HG02588 (cell line): Measurements from ENCODE around the gene GNG12.

Experiments
- ATAC-seq: cut with Tn5 transposase; IDR thresholded peaks from one replicate; pipeline ENCODE4 v1.9.1; 2021; ENCODE audit warnings: mild to moderate bottlenecking, moderate library complexity; ENCODE audit not compliant: unreplicated experiment

Gene GNG12

DNA sequence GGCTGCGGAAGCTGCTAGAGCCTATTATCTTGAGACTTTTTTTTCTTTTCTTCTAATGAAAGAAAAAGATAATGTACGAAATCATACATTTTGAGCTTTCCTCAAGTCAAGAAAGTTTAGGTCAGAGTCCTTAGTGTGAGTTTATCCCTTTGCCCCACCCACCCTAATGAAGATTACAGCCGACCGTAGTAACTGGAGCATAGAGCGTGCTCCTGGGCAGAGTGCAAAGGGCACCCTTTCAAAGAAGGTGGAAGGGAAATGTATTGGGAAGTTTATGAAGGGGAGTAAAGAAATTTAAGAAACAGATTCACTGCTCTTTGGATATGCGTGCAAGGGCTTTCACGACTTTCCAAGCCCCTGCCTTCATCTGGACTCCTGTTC lies 17.2 kb downstream of the GNG12 start:
- ATAC-seq = no peak

DNA sequence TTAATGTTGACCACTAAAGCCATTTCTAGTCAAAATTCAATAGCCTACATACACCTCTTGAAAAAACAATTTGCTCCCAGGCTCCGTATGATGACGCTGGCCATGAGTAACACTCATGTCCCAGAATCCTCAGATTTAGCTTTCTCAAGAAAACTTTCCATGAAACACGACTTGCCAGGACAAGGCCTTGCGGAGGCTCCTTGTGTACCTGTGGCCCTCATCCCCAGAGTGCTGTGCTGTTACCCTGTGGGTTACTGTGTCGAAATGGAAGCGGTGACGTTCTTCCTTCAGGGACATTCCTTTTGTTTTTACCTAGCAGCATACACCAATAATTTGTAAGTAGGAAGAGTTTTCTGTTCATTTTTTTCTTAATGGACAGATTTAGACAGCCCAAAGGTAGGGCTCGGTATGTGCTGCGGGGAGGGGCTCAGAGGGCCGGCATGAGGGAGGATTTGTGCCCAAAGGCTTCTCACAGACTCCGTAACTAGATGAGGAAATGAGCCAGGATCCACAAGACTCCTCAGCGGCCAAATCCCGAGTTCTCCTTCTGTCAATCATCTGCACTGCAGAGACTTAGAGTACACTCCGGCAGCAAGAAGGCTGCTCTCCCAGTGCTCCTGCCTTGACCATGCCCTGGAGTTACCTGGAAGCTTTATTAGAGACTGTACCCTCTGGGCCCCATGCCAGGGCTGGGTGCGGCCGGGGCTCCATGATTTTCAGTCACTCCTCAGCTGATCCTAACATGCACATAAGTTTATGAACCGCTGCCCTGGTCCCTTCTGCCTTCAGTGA lies 17.8 kb downstream of the GNG12 start:
- ATAC-seq = no peak

DNA sequence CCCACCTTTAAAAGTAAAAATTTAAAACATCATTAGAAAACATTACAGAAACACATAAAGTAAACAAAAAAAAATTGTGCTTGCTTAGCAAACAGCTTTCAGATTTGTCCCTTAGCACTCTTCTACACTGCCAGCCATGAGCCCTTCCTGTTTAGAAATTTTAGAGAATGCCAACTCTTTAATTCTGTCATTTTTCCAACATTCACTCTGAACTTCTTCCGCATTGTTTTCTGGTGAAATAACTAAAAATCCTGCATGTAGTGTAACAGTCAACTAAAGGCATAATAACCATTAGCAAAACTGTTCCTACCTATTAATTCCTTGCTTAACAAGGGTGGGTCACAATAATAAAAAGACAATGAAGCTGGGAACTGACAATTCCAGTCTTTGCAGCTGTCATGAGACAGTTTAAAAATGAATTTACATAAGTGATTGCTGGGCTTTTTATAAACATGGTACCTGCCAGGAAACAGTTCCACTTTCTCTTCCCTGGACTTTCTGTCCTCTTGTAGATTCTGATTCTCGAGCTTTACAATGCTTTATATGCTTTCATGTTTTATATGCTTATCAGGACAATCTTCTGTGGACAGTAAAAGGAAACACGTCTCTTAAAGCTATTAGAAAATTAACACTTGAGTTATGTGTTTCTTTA lies 19.0 kb downstream of the GNG12 start:
- no peak for ATAC-seq

DNA sequence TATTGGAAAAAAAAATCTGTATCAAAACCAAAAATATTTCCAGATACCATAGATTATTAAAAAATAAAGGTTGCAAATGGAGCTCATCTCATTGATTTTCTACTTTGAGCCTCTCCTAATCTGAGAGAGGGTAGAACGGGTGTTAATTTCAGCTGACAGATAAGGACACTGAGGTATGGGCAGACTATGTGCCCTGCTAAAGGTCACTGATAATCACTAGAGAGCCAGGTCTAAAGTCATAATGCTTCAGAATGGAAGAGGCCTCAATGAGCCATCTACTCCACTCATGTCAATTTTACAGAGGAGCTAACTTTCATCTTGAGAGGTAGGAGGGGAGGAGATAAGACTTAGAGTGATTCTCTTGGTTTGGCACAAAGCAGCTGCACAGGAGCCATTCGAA lies 21.0 kb downstream of the GNG12 start:
- ATAC-seq = no peak

DNA sequence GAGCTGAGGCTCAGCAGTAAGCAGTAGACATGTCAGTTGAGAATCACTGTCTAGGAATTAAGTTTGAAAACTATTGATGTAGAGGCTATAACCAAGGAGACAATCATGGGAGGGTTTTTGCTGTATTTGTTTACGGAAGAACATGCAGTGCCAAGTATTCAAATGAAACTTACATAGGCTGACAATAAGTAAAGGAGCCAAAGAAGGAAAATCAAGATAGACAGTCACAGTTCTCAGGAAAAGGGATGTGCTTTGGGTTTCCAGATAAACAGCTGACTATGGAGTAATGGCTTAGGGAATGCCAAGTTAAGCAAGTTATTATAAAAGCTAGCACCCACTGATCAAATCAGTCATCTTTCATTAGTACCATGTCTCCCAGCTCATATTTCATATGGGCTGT lies 21.5 kb downstream of the GNG12 start:
- ATAC-seq = no peak

DNA sequence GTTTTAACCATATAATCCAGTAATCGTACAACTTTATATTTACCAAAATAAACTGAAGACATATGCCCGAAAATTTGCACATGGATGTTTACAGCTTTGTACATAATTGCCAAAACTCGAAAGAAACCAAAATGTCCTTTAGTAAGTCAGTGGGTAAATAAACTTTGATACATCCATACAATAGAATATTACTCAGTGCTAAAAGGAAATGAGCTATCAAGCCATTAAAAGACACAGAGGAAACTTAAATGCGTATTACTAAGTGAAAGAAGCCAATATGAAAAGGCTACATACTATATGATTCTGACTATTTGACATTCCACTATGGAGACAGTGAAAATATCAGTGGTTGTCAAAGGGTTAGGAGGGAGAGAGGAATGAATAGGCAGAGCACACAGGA lies 23.4 kb downstream of the GNG12 start:
- no peak for ATAC-seq

DNA sequence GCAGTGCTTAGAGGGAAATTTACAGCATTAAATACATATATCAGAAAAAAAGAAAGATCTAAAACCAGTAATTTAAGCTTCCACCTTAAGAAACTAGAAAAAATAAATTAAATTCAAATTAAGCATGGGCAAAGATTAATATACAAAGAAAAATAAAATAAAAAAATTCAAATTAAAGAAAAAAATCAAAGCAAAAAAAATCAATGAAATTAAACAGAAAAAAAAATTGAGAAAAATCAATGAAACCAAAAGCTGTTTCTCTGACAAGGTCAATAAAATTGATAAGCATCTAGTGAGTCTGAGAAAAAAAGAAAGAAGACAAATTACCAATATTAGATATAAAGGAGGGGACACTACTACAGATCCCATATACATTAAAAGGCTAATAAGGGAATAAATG lies 26.0 kb downstream of the GNG12 start:
- no peak for ATAC-seq

DNA sequence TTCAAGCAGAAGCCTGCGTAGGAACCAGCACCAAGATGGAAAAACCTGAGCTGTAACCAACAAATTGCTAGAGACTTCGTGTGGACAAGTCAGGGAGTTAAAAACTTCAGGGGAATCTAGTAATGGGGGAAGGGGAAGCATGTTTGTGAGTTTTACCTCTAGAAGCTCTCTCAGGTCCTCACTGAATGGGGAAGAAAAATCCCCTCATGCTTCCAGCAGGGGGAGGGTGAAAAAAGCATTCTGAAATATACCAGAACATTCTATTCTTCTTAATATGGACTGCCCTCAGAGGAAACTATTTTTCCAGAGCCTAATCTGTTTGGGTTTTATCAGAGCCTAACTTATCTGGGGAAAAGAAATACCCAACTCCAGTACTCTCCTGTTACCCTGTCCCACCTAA lies 28.6 kb downstream of the GNG12 start:
- no peak for ATAC-seq

DNA sequence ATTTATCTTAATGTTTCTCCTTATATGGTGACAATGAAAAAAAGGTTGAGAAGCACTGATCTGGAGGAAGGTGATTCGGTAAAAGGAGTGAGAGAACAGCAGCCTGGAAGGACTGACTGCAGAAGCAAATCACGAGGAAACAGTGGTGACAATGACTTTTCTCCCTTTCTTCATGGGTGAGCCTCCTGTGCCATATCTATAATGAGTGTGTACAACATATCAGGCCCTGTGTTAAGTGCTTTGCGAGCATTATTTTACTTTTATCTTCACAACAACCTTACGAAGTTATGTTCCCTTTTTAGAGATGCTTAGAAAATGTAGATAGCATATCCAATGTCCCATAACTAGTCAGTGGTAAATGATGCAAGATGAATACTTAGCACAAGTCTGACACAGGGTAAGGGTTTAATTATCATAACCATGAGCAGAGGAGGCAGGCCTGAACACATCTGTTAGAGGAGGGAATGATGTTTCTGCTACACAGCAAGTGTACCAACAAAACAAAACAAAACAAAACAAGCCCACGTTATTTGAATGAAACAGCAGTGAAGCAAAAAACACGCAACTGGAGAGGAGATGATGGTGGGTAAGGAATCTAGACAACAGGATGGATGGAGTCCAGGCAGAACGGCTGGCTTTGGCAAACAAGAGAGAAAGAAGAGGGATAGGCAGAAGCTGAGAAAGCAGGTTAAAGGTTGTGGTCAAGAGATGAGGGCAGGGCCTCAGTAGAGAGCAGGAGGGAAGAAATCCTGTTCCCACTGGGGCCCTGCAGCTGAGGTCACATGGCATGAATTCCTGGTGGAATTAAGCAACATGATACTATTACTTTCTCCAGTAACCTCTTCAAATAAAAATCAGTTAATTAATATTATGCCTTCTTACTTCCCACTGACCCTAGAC lies 29.6 kb downstream of the GNG12 start:
- ATAC-seq = no peak

DNA sequence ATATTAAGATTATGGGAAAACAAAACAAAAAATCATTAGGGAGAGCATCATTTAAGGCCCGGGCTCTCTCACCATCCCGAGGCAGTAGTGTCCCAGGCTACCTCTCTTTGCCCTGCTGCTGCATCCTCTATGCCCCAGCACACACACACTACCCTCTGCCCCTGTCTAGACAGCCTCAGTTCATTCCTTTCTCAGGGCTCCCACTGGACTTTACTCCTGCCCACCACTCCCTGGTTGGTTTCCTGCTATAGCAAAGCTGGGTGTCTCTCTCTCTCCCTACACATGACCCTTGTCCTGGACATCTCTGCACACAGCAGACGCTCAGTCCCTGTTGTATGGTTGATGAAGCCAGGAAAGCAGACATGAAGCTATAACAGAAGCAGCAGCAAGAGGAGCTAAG lies 30.7 kb downstream of the GNG12 start:
- ATAC-seq = no peak

DNA sequence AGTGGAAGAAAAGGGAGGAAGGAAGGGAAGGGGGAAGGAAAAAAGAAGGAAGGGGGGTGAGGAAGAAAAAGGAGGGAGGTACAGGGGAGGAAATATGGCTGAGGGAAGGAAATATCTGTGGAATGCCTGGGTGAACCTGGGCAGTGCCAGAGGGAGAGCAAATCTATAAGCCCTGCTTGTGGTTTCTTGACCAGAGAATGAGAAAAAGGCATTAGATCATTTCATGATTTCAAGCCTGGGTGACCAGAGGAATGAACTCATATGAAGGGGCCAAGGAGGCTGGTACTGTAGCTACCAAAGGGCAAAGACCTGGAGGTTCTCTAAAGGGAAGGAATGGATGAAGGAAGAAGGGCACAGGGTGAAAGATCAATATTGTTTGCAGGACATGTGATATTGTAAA lies 31.4 kb downstream of the GNG12 start:
- ATAC-seq = no peak

DNA sequence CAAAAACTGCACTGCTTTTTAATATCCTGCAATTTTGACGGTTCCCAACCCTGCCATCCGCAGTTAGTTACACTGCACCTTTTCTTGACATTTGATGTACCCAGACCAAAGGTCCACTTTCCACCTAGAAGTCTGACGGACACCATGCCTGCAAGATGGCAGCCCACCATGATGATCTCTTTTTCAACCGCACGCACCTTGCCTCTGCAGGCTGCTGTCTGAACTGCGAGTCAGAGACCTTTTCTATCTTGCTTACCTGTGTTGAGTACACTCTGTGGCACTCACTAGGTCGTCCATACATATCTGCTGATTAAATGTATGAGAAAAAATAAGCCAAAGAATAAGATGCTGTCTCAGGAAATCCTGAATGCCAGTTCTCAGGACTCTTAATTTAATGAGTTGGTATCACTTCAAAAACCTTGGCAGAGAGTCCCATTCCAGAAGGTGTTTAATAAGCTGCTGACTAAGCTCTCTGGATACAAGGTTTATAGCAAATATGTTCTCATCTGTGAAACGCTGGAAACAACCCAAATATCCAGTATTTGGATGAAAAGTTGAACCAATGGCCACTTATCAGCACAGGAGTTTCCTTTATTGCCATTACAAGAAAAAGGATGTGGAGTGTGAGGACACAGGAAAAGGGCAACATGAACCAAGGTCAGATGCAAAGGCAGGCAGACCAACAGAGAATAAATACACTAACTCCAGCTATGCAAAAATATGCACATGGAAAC lies 37.9 kb downstream of the GNG12 start:
- no peak for ATAC-seq

DNA sequence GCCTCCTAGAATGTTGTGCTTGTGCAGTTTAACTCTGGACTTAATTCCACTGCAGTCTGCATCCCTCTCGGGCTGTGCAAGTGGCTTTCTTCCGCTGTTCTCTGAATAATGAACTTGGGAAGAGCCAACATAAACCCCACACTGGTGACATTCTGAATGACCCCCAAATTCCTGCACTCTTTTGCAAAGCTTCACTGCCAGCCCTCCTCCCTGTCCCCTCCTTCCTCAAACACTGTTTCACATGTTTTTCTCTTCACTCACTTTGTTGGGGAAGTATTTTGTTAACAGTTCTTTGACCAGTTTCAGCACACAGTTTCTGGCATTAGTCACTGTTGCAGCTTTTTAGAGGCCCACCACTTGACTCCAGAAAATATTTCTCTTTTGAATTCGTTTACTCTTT lies 39.7 kb downstream of the GNG12 start:
- no peak for ATAC-seq

DNA sequence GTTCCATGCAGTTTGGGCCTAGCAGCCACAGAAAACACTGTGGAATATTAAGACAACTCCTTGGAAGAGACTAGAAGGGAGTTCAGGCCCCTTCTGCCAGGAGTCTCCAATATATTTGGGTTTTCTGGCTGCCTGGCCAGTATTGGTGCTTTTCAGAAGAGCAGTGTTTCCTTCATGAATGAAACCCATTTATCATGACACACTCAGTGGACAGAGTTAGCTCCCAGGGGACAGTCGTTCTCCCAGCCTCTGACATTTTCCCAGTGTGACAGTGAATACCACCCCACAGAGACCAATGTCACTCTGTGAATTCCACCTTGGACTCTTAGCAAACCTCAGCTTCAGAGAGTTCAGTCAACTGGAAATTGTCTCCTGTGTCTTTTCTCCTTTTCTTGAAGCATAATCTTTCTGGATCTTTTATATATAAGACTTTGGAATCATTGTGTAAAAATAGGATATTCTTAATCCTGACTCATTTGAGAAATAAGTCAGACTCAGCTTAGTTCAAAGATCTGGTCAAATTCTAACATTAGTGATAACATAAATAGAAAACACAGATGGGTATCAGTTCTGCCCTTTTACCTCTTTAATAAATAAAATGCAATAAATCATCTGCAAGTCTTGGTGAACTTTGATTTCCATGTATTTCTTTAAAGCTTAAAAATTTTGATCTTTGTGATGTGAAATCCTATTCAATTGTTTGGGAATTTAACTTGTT lies 40.4 kb downstream of the GNG12 start:
- ATAC-seq = no peak

DNA sequence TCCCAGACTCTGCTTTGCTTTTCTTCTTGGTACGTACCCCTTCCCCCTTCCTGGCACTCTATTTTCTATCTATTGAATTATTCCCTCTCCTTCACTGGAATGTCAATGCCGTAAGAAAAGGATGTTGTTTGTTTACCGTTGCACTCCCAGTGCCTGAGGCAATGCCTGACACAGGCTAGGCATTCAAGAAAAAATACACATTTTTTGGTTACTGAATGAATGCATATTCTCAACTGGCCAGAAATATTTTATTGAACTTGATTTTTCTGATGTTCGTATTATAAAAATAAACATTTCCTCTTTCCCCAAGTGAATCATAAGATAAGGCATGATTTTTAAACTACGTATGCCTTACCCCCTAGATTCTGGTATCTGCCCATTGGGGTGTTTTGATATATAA lies 41.2 kb downstream of the GNG12 start:
- no peak for ATAC-seq

DNA sequence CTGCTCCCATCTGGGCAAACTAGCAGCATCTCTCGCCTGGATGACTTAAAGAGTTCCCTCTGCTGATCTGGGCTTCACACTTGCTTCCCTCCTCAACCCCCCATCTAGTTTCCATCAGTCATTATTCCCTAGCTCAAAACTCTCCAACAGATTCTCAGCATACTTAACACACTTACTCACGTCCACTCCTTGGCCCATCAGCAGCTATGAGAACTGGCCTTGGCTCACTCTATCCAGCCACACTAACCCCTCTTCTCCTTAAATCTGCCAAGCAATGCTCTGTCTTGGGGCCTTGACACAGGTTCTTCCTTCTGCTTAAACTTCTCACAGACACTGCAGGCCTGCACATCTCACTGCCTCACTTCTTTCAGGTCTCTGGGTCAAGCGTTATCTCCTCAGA lies 41.6 kb downstream of the GNG12 start:
- no peak for ATAC-seq

DNA sequence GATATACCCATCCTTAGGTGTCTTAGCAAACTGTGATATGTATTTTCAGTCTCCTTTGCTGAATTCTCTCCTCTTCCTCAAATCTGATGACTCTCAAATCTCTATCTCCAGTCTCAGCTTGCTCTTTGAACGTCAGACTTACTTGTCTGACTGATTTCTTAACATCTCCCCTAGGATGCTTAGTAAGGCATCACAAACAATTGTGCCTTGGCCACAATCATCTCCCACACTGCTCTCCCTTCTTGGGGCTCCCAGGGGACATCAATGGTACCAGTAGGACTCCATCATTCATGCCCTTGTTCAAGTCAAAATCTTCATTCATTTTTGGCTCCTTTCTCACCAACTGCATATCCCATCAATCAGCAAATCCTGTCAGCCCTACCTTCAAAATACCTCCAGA lies 42.0 kb downstream of the GNG12 start:
- no peak for ATAC-seq

DNA sequence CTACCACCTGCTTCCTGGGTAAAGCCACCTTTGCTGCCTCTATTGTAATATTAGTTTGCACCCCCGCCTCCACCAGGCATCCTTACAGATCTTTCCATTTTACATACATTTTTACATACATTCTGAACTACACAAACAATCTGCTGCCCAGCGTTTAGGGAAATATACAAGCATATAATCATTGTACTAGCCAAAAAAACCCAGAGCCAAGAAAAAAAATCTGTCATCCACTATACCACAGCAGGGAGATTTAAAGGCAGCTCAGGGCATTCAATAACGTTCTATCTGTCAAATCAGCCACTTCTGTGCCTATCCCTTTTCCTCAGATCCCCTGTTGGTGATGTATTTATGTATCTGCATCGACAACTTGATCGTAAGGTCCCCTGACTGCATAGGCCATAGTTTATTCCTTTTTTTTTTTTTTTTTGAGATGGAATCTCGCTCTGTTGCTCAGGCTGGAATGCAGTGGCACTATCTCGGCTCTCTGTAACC lies 43.0 kb downstream of the GNG12 start:
- ATAC-seq = no peak

DNA sequence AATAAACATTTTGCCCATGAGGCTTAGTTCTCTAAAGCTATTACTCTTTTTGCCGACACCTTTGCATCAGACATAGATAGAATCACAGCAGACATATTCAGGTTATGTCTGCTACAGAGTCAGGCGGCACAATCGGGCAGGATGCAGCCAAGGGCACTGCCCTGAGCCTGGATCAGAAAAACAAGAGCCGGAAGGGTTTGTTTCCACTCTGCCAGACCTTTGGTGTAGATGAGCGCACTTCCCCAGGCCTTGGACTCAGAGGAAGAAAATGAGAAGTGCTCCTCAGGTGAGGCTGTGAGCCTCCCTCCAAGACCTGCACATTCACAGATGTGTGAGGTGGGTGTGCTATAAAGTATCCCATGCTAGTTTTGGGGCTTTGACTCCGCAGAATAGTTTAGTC lies 43.7 kb downstream of the GNG12 start:
- no peak for ATAC-seq

DNA sequence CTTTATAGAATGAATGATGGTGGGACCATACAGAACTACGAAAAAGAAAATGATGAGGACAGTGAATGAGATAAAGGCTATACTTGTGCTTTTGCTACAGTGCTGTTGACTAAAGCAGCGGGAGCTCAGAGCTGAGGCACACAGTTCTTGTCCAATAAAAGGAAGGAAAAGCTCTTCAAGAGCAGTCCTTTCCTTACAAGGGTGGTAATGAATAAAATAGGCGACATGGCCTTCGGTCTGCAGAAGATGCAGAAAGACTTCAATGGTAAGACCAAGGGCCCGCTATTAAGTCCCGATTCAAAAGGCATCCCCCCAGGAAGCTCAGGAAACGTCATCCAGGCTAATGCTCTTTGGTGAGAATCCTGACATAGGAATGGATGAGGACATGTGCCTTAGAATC lies 44.4 kb downstream of the GNG12 start:
- ATAC-seq = no peak
